Measurements from ENCODE around the gene LTBP4. TPM values are rescaled to one million over a fixed set of nuclear protein-coding genes. Genes with fewer than 3 reads are reported as not detected.
"Not testable (repeated sequence)": the region's sequence is repeated elsewhere in the genome, so short reads cannot be mapped to it uniquely, and the experiment has no call there.

Gene LTBP4
- total RNA-seq, 1 experiment from 2014 or later: 20.3 TPM

DNA sequence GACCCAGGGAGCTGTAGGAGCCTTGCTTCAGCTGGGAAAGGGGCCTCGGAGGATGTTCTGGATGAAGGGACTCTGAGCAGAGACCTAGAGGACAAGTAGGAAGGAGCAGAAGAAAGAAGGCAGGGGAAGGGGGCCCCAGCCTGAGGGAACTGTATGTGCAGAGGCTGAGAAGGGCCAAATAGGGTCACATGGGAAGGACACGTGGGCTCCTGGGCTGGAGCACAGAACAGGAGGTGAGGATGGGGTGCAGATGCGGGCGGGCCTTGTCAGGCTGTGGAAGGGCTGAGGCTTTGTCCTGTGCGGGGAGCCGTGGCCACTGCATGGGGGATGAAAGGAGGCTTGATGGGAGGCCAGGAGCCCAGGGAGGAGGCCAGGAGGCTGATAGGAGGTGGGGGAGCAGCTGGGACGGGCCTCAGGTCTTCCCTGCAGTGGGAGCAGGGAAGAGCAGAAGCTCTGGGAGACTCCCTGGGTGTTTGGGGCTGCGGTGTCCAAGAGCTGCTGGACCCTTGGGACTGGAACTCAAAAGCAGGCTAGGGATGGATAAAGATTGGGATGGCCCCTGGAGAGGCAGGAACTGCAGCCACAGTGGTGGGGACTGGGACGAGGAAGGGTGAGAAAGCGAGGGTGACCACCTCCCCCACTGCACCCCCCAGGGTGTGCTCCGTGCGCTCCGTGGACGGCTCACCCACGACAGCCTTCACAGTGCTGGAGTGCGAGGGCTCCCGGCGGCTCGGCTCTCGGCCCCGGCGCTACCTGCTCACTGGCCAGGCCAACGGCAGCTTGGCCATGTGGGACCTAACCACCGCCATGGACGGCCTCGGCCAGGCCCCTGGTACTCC is 11.4 kb upstream of the LTBP4 start:
- no TSS peak for BruUV-seq (replicated peaks)
- peaks cover 55% of the 10 kb centered on the region for H3K36me3 Mint-ChIP-seq (ENCODE audit: insufficient read depth, unreplicated experiment)
- H3K9me3 Mint-ChIP-seq (ENCODE audit: low read depth, unreplicated experiment): no peaks in the 10 kb centered on the region
- CTCF ChIA-PET: no interaction called here
- intact Hi-C loops (cut with micrococcal nuclease; ENCODE audit: unreplicated experiment): loop anchor here (10.0 kb wide), 1 partner anchor 125 kb away; the partner anchor contains the start of genes BLVRB and SPTBN4
- no peaks in the 10 kb centered on the region for H3K27me3 Mint-ChIP-seq (ENCODE audit: unreplicated experiment)
- peaks cover 21% of the 10 kb centered on the region for H3K4me1 Mint-ChIP-seq (ENCODE audit: low read depth, unreplicated experiment)
- no peak overlapping the region for H3K4me3 Mint-ChIP-seq (ENCODE audit: low read depth, unreplicated experiment)
- DNase-seq: no peak
- TF ChIP-seq, protein P1, sequence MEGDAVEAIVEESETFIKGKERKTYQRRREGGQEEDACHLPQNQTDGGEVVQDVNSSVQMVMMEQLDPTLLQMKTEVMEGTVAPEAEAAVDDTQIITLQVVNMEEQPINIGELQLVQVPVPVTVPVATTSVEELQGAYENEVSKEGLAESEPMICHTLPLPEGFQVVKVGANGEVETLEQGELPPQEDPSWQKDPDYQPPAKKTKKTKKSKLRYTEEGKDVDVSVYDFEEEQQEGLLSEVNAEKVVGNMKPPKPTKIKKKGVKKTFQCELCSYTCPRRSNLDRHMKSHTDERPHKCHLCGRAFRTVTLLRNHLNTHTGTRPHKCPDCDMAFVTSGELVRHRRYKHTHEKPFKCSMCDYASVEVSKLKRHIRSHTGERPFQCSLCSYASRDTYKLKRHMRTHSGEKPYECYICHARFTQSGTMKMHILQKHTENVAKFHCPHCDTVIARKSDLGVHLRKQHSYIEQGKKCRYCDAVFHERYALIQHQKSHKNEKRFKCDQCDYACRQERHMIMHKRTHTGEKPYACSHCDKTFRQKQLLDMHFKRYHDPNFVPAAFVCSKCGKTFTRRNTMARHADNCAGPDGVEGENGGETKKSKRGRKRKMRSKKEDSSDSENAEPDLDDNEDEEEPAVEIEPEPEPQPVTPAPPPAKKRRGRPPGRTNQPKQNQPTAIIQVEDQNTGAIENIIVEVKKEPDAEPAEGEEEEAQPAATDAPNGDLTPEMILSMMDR (IDR thresholded peaks at IDR 0.05; ENCODE audit: unreplicated experiment): no peak
- no peak overlapping the region for H3K27ac Mint-ChIP-seq (ENCODE audit: unreplicated experiment)

DNA sequence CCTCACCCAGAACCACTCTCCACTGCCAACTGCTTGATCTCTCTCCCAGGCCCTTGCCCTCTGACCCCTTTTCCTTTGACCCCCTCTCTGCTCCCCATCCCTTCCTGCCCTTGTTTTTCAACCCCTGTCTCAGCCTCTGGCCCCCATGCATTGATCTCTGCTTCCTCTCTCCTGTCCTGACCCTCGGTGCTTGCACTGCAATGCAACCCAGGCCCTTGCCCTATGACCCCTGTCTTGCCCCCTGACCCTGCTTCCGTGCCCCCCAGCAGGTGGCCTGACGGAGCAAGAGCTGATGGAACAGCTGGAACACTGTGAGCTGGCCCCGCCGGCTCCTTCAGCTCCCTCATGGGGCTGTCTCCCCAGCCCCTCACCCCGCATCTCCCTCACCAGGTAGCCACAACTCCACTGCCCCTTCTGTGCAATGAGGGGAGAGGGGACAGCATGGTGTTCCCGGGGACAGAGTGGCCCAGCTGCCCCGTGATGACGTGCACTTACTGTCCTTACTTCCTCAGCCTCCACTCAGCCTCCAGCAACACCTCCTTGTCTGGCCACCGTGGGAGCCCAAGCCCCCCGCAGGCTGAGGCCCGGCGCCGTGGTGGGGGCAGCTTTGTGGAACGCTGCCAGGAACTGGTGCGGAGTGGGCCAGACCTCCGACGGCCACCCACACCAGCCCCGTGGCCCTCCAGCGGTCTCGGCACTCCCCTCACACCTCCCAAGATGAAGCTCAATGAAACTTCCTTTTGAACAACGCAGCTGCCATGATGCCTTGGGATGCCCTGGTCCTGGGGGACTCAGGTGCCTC is 10.5 kb upstream of the LTBP4 start:
- CTCF ChIA-PET: no interaction called here
- no peak for DNase-seq
- no peaks in the 10 kb centered on the region for H3K27me3 Mint-ChIP-seq (ENCODE audit: unreplicated experiment)
- H3K9me3 Mint-ChIP-seq (ENCODE audit: low read depth, unreplicated experiment): no peaks in the 10 kb centered on the region
- H3K4me3 Mint-ChIP-seq (ENCODE audit: low read depth, unreplicated experiment): no peak overlapping the region
- TSS peak; percentile 31 for BruUV-seq (replicated peaks)
- H3K36me3 Mint-ChIP-seq (ENCODE audit: insufficient read depth, unreplicated experiment): peaks cover 54% of the 10 kb centered on the region
- TF ChIP-seq, protein P1 (IDR thresholded peaks at IDR 0.05; ENCODE audit: unreplicated experiment): no peak
- intact Hi-C loops (cut with micrococcal nuclease; ENCODE audit: unreplicated experiment): loop anchor here (10.0 kb wide), 1 partner anchor 126 kb away; the partner anchor contains the start of genes BLVRB and SPTBN4
- no peak overlapping the region for H3K27ac Mint-ChIP-seq (ENCODE audit: unreplicated experiment)
- H3K4me1 Mint-ChIP-seq (ENCODE audit: low read depth, unreplicated experiment): peaks cover 23% of the 10 kb centered on the region

DNA sequence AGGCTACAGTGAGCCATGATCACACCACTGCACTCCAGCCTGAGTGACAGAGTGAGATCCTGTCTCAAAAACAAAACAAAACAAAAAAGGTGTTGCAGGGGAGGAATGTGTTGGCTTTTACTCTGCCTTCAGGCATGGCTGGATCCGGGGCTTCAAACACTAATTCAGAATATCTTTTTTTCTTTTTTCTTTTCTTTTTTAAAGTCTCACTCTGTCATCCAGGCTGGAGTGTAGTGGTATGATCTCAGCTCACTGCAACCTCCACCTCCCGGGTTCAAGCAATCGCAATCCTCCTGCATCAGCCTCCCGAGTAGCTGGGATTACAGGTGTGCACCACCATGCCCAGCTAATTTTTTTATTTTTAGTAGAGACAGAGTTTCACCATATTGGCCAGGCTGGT is 9.4 kb upstream of the LTBP4 start:
- BruUV-seq (replicated peaks); H3K4me3 Mint-ChIP-seq (ENCODE audit: low read depth, unreplicated experiment); H3K9me3 Mint-ChIP-seq (ENCODE audit: low read depth, unreplicated experiment); CTCF ChIA-PET; H3K27me3 Mint-ChIP-seq (ENCODE audit: unreplicated experiment); DNase-seq: not testable (repeated sequence)
- peaks cover 50% of the 10 kb centered on the region for H3K36me3 Mint-ChIP-seq (ENCODE audit: insufficient read depth, unreplicated experiment)
- intact Hi-C loops (cut with micrococcal nuclease; ENCODE audit: unreplicated experiment): loop anchor here (10.0 kb wide), 1 partner anchor 127 kb away; the partner anchor contains the start of genes BLVRB and SPTBN4
- H3K27ac Mint-ChIP-seq (ENCODE audit: unreplicated experiment): peak overlapping the region; percentile 30
- peaks cover 14% of the 10 kb centered on the region for H3K4me1 Mint-ChIP-seq (ENCODE audit: low read depth, unreplicated experiment)

DNA sequence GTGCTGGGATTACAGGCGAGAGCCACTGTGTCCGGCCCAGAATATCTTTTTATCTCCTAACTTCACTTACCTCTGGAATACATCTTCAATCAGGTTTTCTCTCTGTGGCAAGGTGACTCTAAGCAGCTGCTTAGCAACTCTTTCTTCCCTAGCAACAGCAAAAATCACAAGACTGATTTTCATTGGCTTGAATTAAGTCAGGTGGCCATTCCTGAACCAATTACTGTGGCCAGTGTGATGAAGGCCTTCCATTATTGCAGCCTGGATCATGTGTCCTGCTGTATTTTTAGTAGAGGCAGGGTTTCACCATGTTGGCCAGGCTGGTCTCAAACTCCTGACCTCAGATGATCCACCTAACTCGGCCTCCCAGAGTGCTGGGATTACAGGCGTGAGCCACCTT is 9.0 kb upstream of the LTBP4 start:
- intact Hi-C loops (cut with micrococcal nuclease; ENCODE audit: unreplicated experiment): loop anchor here (10.0 kb wide), 1 partner anchor 127 kb away; the partner anchor contains the start of genes BLVRB and SPTBN4
- no TSS peak for BruUV-seq (replicated peaks)
- peak overlapping the region; percentile 30 for H3K27ac Mint-ChIP-seq (ENCODE audit: unreplicated experiment)
- peaks cover 48% of the 10 kb centered on the region for H3K36me3 Mint-ChIP-seq (ENCODE audit: insufficient read depth, unreplicated experiment)
- CTCF ChIA-PET: no interaction called here
- TF ChIP-seq, protein P1 (IDR thresholded peaks at IDR 0.05; ENCODE audit: unreplicated experiment): no peak
- H3K4me3 Mint-ChIP-seq (ENCODE audit: low read depth, unreplicated experiment): no peak overlapping the region
- H3K9me3 Mint-ChIP-seq (ENCODE audit: low read depth, unreplicated experiment): no peaks in the 10 kb centered on the region
- DNase-seq: peak; percentile 35
- peaks cover 16% of the 10 kb centered on the region for H3K4me1 Mint-ChIP-seq (ENCODE audit: low read depth, unreplicated experiment)
- peaks cover 13% of the 10 kb centered on the region for H3K27me3 Mint-ChIP-seq (ENCODE audit: unreplicated experiment)
